GM21367 (cell line): ENCODE results near the gene VAPB.
"Not testable (repeated sequence)": the region's sequence is repeated elsewhere in the genome, so short reads cannot be mapped to it uniquely, and the experiment has no call there.

Experiments
- ATAC-seq: cut with Tn5 transposase; IDR thresholded peaks from one replicate; pipeline ENCODE4 v1.9.1; 2021; ENCODE audit not compliant: unreplicated experiment

The VAPB gene

GRCh38 chr20:58406422-58407001 is 17.5 kb downstream of the VAPB start:
- no peak for ATAC-seq

- no peak for ATAC-seq
These were observed 18.3 kb downstream of the VAPB start for GRCh38 chr20:58407201-58407873.

GRCh38 chr20:58407966-58408557 is 19.0 kb downstream of the VAPB start:
- no peak for ATAC-seq

- no peak for ATAC-seq
These were observed 19.7 kb downstream of the VAPB start for GRCh38 chr20:58408603-58409246.

- ATAC-seq, result not testable (repeated sequence)
These were observed 25.2 kb downstream of the VAPB start for GRCh38 chr20:58414216-58414615.

GRCh38 chr20:58414786-58415185 is 25.8 kb downstream of the VAPB start:
- ATAC-seq, result not testable (repeated sequence)

GRCh38 chr20:58416057-58416456 is 27.0 kb downstream of the VAPB start:
- ATAC-seq, result no peak

GRCh38 chr20:58416835-58417234 is 27.8 kb downstream of the VAPB start:
- no peak for ATAC-seq

- no peak for ATAC-seq
These were observed 28.4 kb downstream of the VAPB start for GRCh38 chr20:58417438-58417837.

- no peak for ATAC-seq
These were observed 30.1 kb downstream of the VAPB start for GRCh38 chr20:58418949-58419748.

- no peak for ATAC-seq
These were observed 31.9 kb downstream of the VAPB start for GRCh38 chr20:58420798-58421496.

GRCh38 chr20:58421497-58421850 is 32.4 kb downstream of the VAPB start:
- no peak for ATAC-seq

GRCh38 chr20:58424218-58424969 is 35.4 kb downstream of the VAPB start:
- ATAC-seq, result no peak

GRCh38 chr20:58427571-58427970 is 38.5 kb downstream of the VAPB start:
- ATAC-seq, result not testable (repeated sequence)

- no peak for ATAC-seq
These were observed 39.3 kb downstream of the VAPB start for GRCh38 chr20:58428364-58428763.

GRCh38 chr20:58429303-58429702 is 40.3 kb downstream of the VAPB start:
- ATAC-seq, result no peak

GRCh38 chr20:58431134-58431533 is 42.1 kb downstream of the VAPB start:
- ATAC-seq, result no peak

- ATAC-seq, result no peak
These were observed 43.3 kb downstream of the VAPB start for GRCh38 chr20:58432186-58432954.

GRCh38 chr20:58433029-58433647 is 44.1 kb downstream of the VAPB start:
- ATAC-seq, result no peak
